Activated T-cell treated with anti-CD3 and anti-CD28 coated beads for 48 hours (primary cell): ENCODE data around the gene RREB1.
A peak's percentile ranks its signal among the peaks of the same experiment; 100 is the strongest.

Experiments
- DNase-seq: peaks from one replicate; pipeline ENCODE4 v3.0.0-alpha.2; 2020; ENCODE audit warnings: low read depth

RREB1 gene

GRCh38 chr6:7088076-7088742 lies 19.6 kb upstream of the RREB1 start:
- no peak for DNase-seq

GRCh38 chr6:7098993-7099392 lies 8.8 kb upstream of the RREB1 start:
- DNase-seq, result no peak

- DNase-seq, result no peak
Measured at GRCh38 chr6:7100072-7100752, 7.5 kb upstream of the RREB1 start.

GRCh38 chr6:7100753-7101081 lies 7.0 kb upstream of the RREB1 start:
- DNase-seq, result no peak

- DNase-seq, result no peak
Measured at GRCh38 chr6:7101290-7101689, 6.5 kb upstream of the RREB1 start.

DNA sequence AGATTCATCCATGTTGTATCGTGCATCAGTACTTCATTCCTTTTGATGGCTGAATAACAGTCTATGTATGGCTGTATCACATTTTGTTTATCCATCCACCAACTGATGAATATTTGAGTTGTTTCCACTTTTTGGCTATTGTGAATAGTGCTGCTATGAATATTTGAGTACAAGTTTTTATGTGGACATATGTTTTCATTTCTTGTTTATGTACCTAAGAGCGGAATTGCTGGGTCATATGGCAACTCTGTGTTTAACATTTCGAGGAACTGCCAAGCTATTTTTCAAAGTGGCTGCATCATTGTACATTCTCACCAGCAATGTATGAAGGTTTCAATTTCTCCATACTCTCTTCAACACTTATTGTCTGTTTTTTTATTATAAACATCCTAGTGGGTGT lies 3.0 kb upstream of the RREB1 start:
- DNase-seq, result no peak

DNA sequence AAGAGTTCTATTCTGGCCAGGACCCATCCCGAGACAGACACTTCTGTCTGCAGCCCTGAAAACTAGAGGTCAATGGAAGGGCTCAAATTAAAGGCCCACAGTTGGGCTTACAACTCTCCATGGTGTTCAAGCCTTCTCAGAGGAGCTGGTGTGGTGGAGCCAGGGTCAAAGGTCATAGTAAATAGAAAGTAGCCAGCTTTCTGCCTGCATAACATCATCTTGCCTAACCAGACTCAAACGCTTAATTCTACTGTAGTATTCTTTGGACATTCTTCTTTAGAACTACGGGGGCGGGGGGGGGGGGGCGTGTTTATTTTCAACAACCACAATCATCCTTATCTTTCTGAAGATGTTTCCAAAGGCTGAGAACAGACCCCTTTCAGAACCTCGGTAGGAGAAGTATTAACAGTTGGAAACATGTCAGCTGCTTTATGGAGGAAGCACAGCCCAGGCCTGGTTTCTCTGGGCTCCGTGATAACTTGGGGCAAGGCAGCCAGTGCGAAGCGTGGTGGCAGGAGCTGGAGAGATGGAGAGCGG lies 1.5 kb upstream of the RREB1 start:
- DNase-seq, result no peak

DNA sequence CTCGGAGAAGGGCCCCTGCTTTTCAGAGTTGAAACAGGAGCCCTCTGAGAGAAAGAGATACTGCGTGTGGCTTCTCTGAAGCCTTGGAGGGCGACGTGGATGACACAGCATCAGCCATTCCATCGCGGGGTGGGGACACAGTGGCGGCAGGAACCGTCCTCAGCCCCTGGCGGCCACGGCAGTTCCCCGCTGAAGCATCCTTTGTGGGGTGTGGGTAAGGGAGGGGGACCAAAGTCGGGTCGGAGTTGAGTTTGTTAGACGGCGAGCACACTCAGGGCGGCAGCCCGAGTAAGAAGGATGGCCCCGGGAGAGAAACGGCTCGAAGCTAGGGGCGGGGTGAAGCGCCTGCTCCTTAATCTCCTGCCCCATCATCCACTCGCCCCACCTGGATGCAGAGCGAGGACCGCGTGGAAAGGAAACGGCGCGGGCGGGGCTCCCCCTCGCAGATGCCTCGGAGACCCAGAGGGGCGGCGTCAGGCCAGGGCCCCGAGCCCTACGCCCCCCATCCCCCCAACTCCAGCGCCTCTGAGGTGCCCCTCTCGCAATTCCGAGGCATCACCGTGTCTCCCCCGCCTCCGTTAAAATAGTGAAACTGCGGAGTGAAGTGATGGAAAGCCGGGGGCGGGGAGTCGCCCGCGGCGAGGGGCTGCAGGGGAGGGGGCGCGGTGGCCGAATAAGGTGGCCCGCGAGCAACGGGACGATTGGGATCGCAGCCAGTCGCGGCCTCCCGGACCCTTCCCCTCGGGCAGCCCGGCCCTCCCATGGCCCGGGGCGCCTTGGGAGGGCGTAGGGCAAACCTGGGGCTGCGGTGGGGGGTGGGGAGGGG lies 796 bp upstream of the RREB1 start:
- DNase-seq, result peak; percentile 63

DNA sequence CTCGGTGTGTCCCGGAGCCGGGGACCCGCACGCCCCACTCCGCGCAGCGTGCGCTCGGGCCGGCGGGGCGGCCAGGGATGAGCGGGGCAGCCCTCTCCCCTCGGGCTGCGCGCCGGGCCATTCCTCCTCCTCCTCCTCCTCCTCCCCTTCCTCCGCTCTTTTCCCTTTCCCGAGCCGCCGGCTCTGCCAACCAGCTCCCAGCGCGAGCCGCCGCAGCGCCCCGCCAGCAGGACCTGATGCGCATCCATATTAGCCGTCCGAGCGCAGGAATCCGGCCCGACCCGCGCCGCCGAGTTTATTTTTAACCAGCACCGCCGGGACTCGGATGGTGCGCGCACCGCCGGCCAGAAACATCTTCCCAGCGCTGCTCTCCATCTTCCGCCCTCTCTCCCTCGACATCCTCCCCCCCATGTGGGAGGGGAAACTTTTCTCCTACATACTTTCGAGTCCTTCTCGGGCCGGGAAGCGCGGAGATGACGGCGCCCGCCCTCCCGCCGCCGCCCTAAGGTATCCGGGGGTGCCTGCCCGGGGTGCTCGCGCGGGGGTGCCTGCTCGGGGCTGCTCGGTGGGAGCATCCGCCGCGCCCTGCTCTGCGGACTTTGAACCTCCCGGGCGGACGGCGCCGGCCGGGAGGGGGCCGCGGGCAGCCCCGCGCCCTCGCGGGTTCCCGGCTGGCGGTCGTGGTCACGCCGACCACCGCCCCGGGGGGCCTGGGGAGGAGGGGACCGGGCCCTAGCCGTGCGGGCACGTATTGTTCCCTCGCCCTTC lies 619 bp downstream of the RREB1 start:
- peak; percentile 42 for DNase-seq

DNA sequence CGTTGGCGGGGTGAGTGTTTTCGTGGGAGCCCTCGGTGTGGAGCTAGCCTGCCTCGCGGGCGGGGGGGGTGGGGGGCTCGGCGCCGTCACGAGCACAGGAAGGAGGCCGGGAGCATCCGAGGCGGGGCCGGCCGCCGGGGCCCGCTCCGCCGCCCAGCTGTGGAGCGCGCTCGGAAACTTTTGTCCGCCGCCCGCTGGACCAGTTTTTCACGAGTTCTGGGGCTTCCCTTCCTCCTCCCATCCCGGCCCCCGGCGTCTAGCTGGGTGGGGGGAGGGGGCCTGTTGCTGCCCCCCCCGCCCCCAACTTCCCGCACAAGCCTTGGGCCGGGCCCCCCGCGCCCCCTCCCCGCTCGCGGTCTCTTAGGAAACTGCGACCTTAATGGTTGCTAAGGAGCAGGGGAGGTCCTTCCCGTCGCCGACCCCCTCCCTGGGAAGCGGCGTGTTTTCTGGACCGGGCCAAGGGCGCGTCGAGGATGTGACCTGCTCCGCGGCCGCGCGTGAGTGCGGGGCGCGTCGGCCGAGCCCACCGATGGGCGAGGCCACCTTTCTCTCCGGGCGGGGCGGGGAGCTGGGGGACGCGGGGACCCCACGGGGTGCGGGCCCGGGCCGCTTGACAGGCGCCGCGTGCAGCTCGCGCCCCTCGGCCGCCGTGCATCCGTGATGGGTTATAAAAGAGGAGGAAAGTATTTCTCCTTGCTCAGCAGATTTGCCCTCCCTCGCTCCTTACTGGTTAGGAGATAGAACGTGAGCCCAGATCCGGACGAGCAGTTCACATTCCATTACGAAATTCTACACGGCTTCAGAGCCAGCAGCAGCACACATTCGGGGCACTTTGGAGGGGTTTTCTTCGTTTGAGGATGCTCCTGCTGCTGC lies 1.4 kb downstream of the RREB1 start:
- peak; percentile 31 for DNase-seq

GRCh38 chr6:7110092-7110792 lies 2.5 kb downstream of the RREB1 start:
- no peak for DNase-seq

DNA sequence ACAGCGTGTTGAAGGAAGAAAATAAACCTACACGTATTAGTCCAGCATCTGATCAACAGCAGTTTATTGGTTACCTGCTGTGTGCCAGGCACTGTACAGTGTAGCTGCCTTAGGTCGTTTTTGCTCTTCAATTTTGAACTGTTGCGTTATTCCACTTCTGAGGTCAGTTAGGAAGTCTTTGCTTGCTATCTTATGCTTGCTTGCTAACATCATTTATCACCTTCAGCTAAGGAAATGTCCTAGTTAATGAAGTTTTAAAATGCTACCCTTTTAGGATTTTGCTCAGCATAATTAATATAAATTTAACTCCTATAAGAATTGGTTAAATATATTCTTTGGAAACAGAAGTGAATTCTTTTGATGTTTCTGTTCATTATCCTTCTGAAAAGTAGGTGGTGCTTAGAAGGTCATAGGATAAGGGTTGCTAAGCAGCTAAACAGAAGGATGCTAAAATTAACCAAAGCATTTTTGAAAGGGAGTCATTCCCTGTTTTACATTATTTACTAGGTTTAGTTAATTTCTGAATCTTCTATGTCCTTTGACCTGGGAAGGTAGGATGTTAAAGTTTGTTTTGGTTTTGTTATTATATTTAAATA lies 3.4 kb downstream of the RREB1 start:
- no peak for DNase-seq

DNA sequence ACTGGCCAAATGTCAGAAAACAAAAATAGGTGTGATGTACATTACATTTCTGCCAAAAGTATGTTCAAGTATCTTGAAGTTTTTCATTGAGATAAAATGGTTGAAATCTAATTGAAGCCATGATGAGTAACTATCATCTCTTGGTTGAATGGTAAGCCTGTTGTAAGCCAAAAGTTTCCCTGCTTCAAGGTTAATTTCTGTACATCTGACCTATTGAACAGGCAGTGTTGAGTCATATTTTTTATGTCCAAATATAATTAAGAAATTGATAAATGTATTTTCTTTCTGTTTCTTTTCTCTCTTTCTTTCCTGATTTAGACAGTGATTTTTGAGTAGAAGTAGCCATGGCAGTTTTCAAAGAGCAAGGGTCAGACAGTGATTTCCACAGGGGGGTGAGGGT lies 4.4 kb downstream of the RREB1 start:
- DNase-seq, result no peak

DNA sequence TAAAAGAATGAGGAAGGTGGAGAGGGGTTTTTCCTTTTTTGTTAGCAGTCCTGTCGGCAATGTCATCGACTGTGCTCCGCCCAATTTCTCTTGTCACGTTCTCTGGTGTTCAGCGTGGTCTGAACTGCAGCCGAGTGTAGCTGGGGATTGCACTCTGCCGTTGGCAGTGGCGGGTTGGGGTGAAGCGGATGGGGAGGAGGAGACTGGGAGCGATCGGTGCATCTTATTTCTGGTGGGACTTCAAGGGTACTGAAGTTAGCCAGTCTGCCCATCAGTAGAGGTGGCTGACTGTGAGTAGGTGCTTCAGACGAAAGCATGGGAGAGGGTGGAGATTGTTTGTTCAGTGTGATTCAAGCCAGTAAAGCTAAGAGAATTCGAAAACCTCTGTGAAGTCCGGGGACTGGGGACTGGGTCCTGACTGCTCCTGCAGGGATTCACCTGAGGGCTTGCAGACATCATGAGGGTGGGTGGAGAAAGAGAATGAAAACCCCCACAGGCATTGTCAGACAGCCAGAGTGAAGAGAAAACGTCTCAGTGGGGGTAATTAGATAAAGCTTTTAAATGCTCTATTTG lies 5.1 kb downstream of the RREB1 start:
- DNase-seq, result no peak

- no peak for DNase-seq
Measured at GRCh38 chr6:7114744-7115458, 7.1 kb downstream of the RREB1 start.

DNA sequence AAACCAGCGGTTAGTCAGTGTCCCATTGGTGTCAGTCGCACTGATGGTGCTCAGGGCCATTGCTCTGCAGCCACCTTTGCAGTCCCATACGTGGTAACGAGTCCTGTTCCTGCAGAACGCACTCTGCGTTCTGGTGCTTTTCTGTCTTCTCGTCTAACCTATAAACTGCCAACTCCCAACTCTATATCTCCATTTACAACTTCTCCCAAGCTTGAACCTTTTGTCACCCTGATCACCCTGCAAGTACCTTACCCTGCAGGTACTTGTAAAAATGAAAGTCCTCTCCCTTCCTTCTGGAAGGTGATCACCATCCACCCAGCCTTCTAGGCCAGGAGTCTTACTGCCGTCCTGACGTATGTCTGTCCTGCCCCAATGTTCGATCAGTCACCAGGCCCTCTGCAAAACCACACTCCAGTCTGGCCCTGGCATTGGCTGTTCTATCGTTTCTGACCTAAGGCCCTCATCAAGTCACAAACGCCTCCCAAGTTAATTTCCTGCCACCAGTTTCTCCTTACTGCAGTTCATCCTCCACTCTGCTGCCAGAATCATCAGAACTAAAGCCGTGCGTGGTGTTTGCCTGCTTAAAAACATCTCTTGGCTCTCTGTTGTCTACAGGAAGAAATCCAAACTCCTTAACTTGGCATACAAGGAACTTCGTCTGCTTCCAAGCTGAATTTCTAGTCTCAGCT lies 7.9 kb downstream of the RREB1 start:
- no peak for DNase-seq

DNA sequence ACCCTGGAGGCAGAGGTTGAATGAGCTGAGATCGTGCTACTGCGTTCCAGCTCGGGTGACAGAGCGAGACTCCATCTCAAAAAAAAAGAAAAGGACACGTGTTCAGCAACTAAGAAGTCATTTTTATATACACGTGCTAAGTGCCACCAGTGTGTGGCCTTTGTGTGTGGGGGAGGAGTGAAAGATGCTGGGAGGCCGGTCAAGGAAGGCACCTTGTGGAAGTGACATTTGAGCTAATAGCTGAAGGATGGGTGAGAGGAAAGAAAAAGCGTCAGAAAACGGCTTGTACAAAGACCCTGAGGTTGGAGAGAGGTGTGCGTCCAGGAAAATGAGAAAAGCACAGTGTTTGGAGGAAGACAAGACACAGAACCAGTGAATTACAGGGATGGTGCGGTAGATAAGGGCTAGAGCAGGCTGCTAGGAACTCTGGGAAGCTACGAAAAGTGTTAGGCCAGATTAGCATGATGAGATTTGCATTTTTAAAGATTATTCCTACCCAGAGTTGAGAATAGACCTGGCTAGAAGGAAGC lies 11.6 kb downstream of the RREB1 start:
- no peak for DNase-seq

GRCh38 chr6:7121700-7122241 lies 14.0 kb downstream of the RREB1 start:
- DNase-seq, result no peak
